Right lobe of liver (tissue), 4 donors: ENCODE data around the gene ZNF408.

ENCODE experiments used
- CTCF ChIP-seq, 4 donors: fragments of 200-600 bp in 3 of 4; fragments of 450-650 bp in 1 of 4; IDR thresholded peaks; one replicate each; pipeline versions ENCODE4 v1.5.1 to v1.8.0; 2016 to 2022; ENCODE audit warnings: antibody characterized with exemption in 4 of 4, mild to moderate bottlenecking in 2 of 4
- POLR2A ChIP-seq: fragments of 450-650 bp; IDR thresholded peaks from one replicate; pipeline ENCODE4 v1.6.1; 2017; ENCODE audit warnings: antibody characterized with exemption, mild to moderate bottlenecking
- donor health status: DM: no; HTN: no; CAD: no.
- donor health status: DM: no; HTN: no; CAD: no.
- donor health status: DM: no; HTN: yes; CAD: no.

GRCh38 chr11:46747150-46747549 lies 46.3 kb downstream of the ZNF408 start:
- TF ChIP-seq CTCF (IDR thresholded peaks at IDR 0.05), result no peak
- no peak for TF ChIP-seq POLR2A
